Endometrium (tissue), 2 donors: ENCODE results near the gene ME3.

Source experiments
- FAIRE-seq: peaks from 2 replicates; lab custom pipeline; 2012; peaks lifted over from hg19 to GRCh38; lab: Jason Lieb, UNC
- donor health status: control.
- donor health status: control.

The ME3 gene

DNA sequence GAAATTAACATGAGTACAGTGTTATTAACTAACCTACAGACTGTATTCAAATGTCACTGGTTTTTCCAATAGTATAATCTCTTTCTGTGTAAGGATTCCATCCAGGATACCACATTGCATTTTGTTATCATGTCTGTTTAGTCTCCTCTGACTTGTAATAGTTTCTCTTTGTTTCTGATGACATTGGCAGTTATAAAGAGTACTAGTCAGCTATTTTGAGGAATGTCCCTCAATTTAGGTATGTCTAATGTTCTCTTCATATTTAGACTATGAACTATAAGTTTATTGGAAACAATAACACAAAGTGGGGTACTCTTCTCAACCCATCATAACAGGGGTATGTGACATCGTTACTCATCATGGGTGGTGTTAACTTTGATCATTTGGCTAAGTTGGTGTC, 20.3 kb upstream of the ME3 start:
- FAIRE-seq = no peak

DNA sequence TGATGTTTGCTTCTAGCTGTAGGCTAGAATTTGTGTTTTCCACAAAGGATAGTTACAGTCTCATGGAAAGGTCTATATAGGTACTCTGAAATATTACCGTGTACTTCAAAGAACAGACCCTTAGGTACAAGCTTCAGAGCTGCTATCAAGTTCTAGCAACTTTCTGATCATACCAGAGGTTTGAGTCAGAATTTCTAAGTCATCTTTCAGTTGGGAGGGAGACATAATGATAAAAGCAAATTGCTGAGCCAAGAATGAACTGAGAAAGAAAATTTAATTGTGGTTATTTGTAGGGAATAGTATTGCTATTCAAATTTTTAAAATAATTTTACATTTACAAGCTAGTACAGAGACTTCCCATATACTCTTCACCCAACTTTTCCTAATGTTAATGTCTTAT, 19.9 kb upstream of the ME3 start:
- no peak for FAIRE-seq

DNA sequence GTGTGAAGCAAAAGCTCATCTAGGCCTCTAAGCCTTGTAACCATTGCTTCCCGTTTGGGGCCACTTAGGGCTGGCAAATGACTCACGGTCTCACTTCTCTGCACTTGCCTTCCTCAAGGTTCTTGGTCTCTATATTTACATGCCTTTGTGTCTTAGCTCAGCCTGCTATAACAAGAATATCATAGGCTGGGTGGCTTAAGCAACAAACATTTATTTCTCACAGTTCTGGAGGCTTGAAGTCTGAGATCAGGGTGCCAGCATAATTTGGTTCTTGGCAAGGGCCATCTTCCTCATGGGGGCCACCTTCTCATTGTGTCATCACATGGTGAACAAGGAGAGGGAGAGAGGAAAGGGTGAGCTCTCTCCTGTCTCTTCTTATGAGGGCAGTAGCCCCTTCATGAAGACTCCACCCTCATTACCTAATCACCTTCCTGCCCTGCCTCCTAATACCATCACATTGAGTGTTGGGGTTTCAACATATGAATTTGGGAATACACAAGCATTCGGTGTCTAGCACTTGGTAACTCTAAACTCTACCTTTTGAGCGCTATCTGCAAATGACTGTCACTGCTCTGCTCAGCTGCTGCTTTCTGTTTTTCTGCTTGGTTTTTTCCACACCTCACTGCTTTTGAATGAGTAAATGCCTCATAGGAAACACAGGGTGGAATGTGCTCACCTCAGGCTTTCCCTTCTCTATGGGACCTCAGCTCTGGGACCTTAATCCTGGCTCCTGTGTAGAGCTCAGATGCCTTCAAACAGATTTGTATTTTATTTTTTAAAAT, 16.2 kb upstream of the ME3 start:
- no peak for FAIRE-seq

DNA sequence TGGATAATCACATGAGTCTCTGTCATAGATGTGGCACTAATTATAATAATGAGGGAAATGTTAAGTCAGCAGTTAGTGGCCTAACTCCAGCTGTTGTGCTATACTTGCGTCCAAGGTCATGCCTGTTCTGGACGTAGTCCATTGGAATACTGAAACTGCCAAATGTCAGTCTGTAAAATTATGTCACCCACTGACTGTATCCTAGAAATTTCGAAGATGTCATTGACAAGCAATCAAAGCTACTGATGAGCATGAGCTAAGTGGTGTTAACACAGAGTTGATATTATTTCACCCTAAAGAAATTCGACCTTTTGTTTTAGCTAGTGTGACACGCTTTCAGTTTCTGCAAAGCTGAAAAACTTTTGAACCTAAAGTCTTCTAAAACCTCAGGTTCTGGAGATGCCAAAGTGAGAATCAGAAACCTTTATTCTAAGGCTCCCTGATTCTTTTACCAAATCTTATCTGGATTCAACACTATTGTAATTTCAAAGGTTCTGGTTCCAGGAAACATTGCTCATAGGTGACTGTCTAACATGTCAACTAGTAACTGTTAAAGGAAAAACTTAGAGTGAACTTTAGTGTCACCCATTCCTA, 14.9 kb upstream of the ME3 start:
- no peak for FAIRE-seq

DNA sequence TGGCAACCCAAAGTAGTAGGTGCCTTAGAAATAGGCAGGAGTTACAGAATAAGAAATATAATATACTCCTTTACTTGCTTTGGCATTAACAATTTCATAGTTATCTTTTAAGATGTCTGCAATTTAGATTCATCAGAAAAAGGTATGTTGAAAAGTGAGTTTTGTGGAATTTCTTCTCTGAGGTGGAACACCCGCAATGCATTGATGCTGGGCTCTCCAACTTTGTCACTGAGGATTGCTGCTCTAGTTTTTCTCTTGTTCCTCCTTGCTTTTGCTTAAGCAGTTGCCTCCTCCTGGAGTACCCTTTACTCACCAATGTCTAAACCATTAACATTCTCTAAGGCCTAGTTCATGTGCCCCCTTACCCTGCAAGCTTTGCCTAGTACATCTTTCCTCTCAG, 14.1 kb upstream of the ME3 start:
- FAIRE-seq = no peak

DNA sequence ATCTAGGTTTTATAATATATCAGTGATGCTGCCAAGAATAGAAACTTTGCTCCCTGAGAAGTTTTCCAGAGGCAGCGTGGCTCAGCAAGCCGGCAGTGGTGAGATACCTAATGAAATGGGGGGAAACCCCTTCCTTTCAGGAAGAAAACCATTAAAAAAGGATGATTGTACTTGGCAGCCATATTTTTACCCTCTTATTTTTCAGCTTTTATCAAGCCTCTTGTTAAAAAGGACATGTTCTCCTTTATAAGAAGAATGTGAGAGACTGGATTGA, 9.0 kb upstream of the ME3 start:
- FAIRE-seq = no peak

DNA sequence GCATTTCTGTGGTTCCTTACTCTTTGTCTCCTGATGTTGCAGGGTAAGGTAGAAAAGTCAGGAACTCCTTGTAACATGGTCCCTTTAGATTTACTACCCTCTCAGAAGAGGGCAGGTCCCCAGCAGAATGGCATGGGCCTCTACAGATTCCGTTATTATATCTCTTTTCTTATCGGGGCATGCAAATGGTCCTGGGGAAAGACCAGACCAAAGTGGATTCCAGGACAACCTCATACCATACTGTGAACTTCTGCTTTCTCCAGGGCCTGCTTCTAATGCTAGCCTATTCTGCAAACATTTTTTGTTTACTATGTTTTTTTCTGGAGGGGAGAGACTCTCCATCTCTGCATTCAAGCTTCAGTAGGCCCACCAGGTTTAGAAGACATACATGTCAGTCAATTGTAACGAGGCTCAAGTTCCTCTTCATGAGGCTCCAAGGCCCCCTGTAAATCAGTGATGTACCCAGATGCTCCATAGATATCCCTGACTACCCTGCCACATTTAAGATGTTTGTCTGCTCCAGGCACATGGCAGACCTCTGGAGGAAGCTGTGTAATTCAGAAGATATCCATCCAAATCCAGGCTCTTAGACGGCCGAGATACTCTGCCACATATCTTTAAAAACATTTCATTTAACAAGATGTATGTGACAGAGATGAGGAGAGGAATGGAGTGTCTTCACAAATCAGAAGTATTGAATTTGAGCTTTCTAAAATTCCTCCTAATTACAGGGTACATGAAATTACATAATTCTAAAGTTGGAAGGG, 8.5 kb upstream of the ME3 start:
- FAIRE-seq = no peak

DNA sequence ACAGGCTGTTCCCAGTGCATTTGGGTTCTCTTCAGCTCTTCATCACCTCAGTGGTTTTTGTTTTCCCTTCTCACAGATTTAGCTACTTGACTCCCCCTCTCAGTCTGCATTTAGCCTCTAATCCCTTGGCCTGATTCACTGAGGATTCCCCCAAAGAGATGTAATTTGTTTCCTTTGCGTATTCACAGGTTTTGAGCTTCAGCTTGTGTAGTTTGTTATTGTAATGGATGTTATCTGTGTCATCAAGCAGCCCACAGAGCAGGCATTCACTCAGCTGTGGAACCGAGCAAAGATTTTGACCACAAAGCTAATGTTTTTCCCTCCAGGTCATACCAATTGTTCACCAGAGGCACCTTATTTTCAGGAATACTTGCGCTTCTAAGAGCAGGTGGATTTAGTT, 6.4 kb upstream of the ME3 start:
- FAIRE-seq = no peak

DNA sequence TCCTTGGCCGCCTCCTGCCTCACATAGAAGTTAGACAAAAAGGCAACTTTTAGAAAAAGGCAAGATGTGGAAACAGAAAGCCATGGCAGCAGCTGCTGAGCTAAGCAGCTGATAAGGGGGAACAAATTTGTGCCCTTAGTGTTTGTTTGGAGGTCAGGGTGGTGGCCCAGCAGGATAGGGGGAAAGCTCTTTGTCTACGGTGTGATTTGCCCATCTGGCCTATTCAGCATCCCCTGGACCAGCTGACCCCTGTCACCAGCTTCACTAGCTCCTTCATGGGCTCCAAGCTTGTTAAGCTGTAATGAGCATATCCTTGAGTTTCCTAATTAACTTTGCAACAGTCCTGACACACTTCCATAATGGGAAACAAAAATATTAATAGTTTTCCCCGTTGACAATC, 5.9 kb upstream of the ME3 start:
- no peak for FAIRE-seq

DNA sequence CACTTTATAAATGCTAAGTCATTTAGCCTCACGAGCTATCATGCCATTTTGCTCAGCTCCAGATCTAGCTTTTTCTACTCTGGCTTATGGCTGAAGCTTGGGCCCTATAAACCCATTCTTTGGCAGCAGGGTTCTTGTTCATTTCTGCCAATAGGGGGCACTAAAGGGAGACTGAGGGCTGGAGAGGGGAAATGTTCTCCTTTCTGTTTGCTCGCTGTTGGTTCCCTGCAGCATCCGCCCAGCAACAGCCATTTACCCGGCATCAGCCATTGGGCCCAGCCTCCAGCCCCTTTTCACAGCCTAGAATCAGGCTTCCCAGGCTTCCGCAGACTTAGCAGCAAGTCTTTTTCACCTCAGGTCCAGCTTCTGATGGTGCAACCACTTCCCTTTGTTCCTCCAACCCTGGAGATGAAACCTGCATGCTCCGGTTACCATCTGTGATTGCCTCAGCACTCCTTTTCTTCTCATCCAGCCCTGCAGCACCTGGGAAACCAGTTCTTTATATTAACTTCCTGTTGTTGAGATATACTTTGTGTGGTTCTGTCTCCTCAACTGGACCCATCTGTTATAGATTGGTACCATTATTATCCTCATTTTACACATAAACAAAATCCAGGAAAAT, 4.2 kb upstream of the ME3 start:
- FAIRE-seq = no peak

DNA sequence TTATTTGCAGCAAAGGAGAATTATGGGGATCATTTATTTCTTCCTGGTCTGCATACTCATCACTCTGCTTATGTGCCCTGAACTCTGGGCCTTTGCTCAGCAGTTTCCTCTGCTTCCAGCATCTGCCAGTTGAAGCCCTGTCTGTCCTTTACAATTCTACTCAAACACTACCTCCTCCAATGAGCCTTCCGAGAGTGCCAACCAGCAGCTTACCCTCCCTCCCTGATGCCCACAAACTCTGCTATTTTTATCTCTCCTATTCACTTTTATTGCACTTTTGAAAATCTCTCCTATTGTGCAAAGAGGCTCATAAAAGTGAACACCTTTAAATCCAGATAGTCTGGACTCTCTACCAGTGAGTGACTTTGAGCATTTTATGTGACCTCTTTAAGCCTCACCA, 3.6 kb upstream of the ME3 start:
- FAIRE-seq = no peak

DNA sequence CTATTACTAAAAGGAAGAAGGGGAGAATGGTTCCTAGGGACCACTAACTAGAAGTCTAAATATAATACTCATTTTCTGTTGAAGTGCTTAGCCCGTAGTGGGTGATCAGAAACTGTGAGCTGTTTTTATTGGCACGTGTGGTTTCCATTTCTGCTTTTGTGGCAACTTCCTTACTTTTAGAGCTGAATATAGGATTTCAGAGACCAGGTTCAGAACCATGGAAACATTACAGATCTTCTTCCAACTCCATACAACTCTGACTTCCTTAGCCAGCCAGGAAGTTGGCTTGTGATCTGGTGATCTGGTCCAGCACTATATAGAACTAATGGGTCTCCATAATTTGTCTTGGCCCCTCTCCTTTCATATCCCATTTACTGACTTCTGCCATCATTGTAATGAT, 2.6 kb upstream of the ME3 start:
- no peak for FAIRE-seq

DNA sequence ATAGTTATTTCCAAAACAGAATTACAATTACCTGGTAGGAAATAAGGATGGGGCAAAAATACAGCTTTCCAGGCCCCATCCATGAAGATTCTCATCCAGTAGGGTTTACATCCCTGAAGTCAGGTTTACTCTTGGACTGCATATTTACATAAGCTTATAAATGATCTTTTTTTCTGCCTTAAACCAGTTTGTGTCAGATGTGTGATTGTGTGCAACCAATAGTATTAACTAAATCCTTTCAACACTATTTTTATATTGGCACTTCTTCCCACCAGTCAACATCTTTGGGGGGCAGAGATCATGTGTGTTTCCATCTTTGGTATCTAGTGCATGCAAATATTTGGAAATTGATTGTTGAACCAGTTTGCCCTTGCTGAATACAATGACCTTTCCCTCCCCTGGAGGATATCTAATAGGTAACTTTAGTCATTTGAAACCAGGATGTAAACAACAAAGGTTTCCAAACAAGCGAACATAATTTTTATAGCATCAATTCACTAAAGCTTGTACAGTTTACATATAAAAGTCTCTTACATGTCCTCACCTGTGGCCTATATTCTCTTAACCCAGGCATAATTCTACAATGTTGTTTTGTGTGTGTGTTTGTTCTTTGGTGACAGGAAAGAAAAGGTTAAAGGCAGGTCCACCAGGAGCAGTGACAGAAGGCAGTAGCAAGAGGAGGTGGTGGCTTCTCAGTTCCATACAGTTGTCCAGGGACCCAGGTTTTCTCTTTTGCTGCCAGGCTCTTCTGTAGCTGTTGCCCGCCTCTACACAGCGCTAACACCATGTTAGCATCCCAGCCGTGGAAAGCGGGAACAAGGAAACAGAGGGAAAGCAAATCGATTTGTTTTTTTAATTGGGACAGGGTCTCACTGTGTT, 1.7 kb upstream of the ME3 start:
- no peak for FAIRE-seq

DNA sequence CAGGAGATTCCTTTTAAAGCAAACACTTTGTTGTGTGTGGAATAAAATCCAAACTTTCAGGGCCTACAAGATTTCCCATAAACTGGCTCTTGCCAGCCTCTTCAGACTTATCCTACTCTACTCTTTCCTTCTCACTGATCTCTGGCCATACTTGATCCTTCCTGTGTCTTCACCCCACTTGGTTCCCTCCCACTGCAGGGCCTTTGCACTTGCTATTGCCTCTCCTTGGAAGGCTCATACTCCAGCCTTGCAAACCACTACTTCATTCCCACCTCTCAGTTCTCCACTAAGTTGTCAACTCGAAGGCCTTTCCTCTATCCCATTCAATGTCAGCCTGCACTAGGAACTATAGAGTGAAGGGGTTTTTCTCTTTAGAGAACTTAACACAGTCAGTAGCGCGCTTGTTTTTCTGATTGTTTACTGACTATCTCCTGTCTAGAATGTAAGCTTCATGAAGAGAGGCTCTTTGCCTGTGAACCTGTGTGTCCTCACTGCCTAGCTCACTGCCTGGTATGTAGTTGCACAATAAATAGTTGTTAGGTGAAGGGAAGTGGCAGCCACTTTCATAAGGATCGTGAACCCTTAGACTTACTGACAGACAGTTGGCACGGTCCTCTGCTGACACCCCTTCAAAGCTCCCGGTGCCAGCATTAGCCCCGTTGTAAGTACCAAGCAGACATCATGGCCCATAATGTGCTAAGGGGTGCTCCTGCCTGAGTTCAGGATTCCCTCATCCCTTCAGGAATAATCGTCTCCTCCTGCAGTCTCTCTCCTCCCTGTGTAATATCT, 833 bp upstream of the ME3 start:
- FAIRE-seq = no peak

DNA sequence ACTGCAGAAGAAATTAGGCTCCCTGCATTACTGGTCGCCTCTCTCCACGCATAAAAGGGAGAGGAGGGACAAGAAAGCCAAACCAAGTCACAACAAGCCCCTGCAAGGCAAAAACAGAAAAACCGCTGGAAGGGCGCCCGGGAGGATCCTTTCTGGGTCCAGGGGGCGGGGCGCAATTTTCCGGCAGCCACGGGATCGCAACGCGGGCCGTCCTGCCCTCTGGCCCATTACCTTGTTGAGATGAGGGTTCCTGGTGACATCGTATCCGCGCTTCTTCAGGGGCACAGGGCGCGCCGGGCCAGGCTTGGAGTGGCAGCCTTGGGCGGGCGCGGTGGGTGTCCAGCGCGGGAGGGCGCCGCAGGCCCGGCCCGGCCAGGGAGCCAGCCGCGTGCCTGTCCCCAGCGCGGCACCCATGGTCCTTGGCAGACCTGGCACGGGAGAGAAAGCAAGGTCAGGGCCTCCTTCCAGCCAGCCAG, 847 bp downstream of the ME3 start:
- FAIRE-seq = no peak

DNA sequence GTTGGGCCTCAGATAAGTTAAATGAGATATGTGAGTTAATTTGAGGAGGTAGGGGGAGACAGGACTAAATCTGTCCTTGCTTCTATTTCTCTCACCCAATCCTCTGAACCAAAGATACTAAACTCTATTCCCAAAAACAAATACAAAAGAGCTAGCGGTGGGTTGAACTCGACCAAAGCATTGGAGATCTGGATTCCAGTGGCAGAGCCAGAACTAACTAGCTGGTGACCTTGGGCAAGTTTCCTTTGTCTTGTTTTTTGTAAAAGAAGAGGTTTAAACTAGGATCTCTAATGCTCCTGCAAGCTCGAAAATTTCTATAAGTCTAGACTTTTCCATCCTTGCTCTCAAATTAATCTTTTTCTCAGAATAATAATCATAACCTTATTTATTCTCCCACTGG, 1.5 kb downstream of the ME3 start:
- FAIRE-seq = no peak

DNA sequence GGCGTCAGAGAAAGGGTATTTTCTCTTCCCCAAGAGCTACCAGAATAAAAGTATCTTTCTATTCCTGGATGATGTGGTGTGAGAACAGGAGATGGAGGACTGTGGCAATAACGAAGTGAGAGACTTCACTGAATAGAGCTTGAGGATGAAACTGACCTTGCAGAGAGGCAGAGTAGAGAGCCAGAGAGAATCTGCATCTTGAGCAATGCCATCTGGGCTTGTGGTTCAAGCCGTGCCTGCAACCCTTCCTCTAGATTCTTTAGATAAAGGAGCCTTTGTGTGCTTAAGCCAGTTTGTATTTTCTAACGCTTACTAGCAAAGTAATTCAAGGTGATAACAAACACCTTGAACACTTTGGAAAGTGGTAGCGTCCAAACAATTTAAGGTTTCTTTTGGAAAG, 2.2 kb downstream of the ME3 start:
- no peak for FAIRE-seq

DNA sequence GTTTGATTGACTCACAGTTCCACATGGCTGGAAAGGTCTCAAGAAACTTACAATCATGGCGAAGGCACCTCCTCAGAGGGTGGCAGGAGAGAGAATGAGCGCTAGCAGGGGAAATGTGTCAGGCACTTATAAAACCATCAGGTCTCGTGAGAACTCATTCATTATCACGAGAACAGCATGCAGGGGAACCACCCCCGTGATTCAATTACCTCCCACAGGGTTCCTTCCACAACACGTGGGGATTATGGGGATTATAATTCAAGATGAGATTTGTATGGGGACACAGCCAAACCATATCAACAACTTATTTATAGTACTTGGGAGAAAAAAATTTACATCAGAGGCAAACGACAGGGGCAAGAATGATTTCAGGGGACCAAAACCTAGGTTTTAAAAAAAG, 3.0 kb downstream of the ME3 start:
- FAIRE-seq = no peak

DNA sequence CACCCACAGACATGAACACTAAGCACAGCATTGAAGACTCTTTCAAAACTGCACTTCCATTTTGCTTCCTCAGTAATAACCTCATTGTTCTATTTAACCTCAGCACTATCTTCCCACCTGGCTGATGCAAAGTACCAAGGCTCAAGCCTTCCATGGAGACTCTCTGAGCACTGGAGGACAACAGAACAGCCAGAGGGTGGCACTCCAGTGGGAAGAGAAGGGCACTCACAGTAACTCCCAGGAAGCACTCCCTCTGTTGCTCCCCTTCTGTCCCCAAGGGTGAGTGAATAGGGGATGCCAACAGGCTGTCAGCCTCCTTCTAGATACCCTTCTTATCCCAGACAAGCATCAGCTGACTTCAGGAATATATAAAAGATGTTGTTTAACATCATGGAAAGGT, 3.5 kb downstream of the ME3 start:
- FAIRE-seq = no peak

DNA sequence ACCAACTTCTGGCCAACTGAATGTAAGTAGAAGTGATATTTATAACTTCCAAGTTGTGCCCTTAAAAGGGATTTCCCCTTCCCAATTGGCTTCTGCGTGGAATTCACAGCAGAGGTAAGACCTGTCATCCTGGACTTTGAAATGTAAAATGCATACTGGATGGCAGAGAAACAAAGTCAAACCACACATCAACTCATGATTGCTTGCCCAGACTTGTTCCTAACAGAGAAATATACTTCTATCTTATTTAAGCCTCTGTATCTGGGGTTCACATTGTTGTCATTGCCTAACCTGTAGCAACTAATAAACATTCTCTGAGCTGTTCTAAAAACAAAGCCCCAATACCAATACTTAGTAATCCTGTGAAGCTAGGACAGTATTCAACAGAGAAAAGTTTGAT, 6.2 kb downstream of the ME3 start:
- FAIRE-seq = no peak

DNA sequence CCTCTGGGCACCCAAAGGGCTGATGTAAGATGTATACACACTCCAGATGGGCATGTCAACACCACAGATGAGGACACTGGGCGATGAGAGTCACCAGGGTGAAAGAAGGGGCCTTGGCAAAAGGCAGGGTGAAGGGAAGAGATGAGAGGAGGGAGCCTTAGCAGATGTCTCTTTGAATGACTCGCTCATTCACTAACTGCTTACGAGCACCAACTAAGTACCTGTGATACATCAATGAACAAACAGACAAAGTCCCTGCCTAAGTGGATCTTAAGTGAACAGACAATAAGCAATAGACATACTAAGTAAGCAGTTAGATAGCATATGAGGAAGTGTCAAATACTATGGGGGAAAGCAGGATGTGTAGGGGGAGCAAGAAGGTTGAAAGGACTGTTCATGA, 7.5 kb downstream of the ME3 start:
- no peak for FAIRE-seq
